ENCODE results near the gene COL23A1. TPM values are rescaled to one million over a fixed set of nuclear protein-coding genes. Genes with fewer than 3 reads are reported as not detected.

Gene COL23A1
- total RNA-seq, 4 donors from 2014 or later = 0.44 to 0.65 (median 0.57) TPM; not detected in 1

GRCh38 chr5:178426326-178427130 is 163.7 kb downstream of the COL23A1 start:
- TF ChIP-seq CTCF (IDR thresholded peaks at IDR 0.05; ENCODE audit: low read depth) = no peak

- no peak for TF ChIP-seq CTCF (IDR thresholded peaks at IDR 0.05; ENCODE audit: low read depth)
Observed at GRCh38 chr5:178425621-178426068, 164.5 kb downstream of the COL23A1 start.

GRCh38 chr5:178424810-178425177 is 165.4 kb downstream of the COL23A1 start:
- no peak for TF ChIP-seq CTCF (IDR thresholded peaks at IDR 0.05; ENCODE audit: low read depth)

GRCh38 chr5:178423901-178424809 is 166.0 kb downstream of the COL23A1 start:
- no peak for TF ChIP-seq CTCF (IDR thresholded peaks at IDR 0.05; ENCODE audit: low read depth)

GRCh38 chr5:178423431-178423830 is 166.8 kb downstream of the COL23A1 start:
- TF ChIP-seq CTCF (IDR thresholded peaks at IDR 0.05; ENCODE audit: low read depth) = no peak

- TF ChIP-seq CTCF (IDR thresholded peaks at IDR 0.05; ENCODE audit: low read depth) = no peak
Observed at GRCh38 chr5:178422400-178422775, 167.8 kb downstream of the COL23A1 start.
